T-helper 1 cell treated with Interleukin-12 subunit alpha and Interleukin-12 subunit beta and Interleukin-4 antibody, amounts not matched to agents 30 ng/mL and 1 ng/mL, for 36 hours (primary cell): Measurements from ENCODE around the gene SPPL3. TPM values are rescaled to one million over a fixed set of nuclear protein-coding genes. Genes with fewer than 3 reads are reported as not detected.

ENCODE experiments used
- intact Hi-C: fragments of 100-400 bp; cut with micrococcal nuclease; formaldehyde crosslinking; loops from one replicate; pipeline ENCODE4 v1.15.1; 2024
- total RNA-seq: library from RNA; stranded (reverse); gene quantifications from 2 replicates; pipeline ENCODE4 v1.2.3, GENCODE V29; 2022

The SPPL3 gene
- total RNA-seq, 1 donor from 2014 or later: 32.7 TPM

DNA sequence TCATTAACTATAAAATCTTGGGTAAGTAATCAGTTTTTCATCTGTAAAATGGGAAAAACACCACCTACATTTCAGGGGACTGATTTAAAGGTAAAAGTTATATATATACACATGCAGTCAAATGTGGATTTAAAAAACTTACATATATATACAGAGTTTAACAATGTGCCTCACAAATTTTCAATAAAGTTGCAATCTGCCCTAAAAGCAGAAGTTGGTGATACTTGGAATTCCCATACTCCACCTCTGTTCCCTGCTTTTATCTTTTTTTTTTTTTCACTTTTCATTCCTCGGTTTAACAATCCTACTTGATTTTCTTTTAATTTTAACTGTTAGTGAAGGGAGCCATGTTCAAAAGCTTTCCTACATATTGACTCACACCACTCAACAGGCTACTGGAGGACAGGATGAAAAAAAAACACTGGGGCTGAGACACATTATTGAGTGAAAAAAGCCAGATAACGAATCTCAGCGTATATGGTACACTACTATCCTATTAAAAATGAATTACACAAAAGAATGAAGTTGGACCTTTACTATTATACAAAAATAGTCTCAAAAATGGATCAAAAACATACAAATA is 24.3 kb downstream of the SPPL3 start:
- intact Hi-C loops: no loop called here

DNA sequence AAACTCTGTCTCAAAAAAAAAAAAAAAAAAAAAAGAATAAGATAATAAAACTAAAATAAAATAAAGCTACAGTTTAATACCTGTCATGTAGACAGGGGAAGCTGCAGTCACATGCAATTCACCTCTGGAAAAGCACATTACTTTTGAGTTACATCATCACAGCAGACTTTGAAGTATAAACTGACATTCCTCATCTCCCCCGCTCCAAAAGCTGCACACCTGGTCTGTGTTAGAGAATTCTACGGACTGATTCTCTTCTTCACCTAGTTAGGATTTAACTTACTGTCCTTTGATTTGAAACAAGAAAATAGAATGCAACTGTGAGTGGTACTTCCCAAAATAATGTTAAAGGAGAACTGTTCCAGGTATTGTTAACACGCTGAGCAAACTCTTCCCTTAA is 25.1 kb downstream of the SPPL3 start:
- intact Hi-C loops: no loop called here

DNA sequence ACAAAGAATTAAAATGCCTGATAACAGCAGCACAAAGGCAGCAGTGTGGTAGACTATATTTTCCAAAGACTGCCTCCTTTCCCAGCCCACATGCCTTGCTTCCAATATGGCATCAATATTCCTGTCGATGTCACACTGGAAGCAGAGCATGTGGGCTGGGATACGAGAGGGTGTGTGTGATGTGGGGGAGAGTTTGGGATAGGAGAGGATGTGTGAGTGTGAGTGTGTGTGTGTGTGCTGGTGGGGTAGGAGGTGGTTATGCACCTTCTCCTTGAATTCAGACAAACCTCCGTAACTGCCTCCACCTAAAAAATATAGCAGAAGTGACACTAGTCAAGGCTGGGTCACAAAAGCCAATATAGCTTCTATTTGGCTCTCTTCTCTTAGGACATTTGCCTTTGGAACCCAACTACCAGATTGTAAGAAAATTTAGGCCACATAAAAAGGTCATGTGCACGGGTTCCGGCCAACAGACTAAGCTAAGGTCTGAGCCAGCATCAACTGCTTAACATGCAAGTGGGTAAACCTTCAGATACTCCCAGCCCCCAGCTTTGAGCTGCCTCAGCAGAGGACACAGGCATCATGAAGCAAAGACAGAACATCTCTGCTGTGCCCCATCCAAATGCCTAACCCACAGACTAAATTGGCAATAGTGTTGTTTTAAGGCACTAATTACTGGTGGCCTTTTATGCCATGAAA is 29.5 kb downstream of the SPPL3 start:
- intact Hi-C loops: no loop called here

DNA sequence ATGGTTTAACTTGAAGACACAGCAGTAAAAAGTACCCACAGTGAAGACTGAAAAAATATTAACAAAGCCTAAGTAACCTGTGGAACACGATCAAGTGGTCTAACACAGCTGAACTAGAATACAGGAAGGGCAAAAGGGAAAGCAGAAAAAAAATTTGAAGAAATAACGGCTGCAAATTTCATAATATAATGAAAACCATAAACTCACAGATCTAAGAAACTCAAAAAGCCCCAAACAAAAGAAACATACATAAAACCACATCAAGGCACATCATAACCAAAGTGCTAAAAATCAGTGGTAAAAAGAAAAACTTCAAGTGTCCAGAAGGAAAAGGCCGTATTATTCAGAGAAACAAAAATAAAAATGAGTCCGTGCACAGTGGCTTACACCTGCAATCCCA is 30.9 kb downstream of the SPPL3 start:
- intact Hi-C loops: no loop called here

DNA sequence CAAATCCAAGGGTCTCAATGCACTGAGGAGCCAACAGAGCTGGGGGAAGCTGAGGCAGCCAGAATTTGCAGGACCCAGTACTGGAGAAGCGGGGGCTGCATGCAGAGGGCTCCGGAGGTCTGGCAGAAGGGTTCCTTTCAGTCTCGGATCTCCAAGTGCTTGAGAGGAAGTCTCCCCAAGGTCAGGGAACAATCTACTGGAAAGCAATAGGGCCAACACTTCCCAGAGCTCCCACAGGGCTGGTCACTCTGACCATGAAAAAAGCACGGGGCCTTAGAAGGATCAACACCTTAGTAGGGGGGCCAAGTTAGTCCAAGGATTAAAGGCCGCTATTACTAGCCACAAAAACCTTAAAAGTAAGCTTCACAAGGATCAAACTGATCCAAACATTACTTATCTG is 31.7 kb downstream of the SPPL3 start:
- intact Hi-C loops: no loop called here

DNA sequence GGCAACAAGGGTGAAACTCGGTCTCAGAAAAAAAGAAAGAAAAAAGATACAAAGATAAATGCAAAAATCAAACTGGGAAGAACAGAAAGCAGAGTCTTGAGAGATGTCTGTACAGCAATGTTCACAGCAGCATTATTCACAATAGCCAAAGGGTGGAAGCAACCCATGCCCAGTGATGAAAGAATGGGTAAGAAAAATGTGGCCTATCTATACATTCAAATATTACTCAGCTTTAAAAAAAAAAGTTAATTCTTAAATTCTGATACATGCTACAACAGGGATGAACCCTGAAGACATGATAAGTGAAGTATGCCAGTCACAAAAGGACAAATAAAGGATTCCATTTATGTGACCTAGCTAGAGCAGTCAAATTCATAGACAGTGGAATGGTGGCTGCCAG is 33.7 kb downstream of the SPPL3 start:
- intact Hi-C loops: no loop called here

DNA sequence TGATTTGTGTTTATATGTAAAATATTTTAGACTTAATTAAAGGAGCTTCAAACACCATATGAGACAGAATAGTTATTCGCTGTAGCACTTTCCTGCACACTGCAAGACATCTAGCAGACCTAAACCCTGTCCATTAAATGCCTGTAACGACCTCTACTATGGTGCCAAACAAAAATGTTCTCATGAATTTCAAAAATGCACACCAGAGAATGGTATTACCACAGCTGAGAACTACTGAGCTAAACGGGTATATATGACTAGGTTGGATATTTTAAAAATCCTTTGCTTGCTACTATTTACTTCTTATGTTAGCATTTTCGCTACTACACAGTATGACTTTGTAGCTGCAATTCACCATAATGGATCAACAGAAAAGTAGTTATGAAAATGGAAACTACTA is 34.8 kb downstream of the SPPL3 start:
- intact Hi-C loops: no loop called here

DNA sequence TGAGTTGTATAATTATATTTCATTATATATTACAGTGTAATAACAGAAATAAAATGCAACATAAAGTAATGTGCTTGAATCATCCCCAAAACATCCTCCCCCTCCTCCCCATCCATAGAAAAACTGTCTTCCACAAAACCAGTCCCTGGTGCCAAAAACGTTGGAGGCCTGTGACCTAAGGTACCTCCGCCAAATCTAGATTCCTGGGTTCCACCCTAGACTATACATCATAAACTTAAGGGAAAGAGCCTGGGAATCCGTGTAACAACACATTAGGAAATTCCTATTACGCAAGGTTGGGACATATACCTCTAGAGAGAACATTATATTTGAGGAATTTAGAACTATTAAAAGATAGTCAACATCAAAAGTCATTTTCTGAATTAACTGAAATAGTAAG is 38.0 kb downstream of the SPPL3 start:
- intact Hi-C loops: no loop called here

DNA sequence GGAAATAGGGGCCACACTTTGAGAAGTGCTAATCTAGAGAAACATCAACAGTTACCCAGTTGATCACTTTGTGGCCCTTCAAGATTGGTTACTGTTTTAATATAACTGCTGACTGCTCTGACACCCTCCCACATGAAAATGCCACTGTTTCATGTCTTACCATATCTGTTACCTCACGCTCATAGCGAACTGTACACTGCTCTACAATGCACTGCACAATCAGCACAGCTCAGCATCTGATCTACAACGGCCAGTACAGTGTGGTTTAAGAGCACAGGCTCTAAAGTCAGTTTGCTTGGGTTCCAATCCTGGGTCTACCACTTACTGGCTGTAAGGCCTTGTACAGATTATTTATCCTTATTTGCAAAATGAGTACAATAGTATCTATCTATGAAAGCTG is 39.1 kb downstream of the SPPL3 start:
- intact Hi-C loops: no loop called here

DNA sequence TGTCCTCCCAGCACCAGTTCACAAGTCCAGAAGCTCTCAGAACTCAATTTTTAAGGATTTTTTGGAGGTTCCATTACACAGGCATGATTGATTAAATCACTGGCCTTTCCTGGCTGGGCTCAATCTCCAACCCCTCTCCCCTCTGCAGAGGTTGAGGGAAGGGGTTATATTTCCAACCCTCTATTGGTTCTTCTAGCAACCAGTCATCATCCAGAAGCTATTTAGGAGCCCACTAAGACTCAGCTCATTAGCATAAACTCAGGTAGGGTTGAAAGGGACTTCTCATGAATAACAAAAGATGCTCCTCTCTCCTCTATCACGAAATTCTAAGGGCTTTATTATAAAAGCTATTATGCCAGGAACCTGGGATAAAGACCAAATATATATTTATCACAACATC is 41.5 kb downstream of the SPPL3 start:
- intact Hi-C loops: no loop called here

DNA sequence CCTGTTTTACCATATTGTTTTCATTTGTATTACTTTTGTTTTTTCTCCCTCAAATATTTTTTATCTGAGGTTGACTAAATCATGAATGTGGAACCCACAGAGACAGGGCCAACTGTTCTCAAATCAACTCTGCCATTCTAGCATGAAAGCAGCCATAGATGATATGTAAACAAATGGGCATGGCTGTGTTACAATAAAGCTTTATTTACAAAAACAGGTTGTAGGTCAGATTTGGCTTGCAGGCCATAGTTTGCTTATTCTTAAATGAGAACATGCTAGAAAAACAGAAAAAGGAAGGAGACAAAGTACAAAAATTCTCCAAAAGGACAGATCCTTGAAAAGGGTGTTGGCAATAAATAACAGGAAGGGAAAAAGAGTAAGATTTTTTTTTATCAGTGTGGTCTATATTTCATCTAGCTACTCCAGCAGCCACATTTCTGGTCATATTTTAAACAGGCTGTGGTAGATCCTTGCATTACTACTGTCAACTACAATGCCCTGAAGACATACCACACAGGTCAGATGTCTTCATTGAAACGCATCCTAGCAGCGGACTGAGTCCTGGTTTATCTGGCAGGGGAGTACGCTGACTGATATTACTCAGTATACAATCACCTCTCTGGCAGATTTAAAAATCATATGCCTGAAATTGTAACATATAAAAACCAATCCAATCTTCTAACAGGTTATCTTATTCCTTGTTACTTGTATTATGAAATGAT is 42.9 kb downstream of the SPPL3 start:
- intact Hi-C loops: no loop called here

DNA sequence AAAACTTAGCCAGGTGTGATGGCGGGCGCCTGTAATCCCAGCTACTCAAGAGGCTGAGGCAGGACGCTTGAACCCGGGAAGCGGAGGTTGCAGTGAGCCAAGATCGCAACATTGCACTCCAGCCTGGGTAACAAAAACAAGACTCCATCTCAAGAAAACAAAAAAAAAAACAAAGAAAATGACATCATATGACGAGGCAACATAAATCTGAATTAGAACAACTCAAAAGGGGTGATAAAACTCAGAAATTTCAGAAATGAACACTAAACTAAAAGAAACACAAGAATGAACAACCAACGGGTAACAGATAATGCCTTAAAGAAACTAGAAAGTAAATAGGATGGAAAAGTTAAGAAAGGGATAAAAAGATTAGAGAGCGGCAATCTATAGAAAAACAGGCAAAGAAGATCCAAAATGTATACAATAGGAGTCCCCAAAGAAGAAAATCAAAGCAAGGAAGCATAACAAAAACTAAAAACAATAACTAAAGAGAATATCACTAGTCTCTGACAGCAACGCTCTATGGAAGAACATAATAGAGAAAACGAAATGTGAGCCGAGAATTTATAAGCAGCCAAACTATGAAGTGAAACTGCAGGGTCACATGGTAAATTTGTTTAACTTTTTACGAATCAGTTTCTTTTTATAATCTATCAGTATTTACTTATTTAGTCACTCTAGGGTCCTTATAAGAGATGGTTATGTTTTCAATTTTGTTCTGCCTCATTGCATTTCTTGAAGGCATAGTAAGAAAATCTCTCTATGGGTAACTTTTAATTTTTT is 45.7 kb downstream of the SPPL3 start:
- intact Hi-C loops: no loop called here

DNA sequence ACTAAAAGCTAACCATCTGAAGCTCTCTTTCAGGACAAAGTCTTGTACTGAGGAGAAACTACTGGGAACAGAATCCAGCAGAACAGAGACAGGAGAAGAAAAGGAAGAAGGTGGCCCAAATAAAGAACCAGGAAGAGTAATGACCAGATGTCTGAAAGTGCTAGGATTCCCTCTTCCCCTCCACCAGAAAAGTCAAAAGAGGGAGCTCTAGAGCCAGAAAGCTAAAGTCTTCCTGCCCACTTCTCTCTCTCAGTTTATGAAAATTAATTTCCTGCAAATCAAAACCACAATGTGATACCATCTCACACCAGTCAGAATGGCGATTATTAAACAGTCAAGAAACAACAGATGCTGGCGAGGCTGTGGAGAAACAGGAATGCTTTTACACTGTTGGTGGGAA is 47.2 kb downstream of the SPPL3 start:
- intact Hi-C loops: loop anchor here (1.0 kb wide), 1 partner anchor 114 kb away; no protein-coding TSS in a partner anchor

DNA sequence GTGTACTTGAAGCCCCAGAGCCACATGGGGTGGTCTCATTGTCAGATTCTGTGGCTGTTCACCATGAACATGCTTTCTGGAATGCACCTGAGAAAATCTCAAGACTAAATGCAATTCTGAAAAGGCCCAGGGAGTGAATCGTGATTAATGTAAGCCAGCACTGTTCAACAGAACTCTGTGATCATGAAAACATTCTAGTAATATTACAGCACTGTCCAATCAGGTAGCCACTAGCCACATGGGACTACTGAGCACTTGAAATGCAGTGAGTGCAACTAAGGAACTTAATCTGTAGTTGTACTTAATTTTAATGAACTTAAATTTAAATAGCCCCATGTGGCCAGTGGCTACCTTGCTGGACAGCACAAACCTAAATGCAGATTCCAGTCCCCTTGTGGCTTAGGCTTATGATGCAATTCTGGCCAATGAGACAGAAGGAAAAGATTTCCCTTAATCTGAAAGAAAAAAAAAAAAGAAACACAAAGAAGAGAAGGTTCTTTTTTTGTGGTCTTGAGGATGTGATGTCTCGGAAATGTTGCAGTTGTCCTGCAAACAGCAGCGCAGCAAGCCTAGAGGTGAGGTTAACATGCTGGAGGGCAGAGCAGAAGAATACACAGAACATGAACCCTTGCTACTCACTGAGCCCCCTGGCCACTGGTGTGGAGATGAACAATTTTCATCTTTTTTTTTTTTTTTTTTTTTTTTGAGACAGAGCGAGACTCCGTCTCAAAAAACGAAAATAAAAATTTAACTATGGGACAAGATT is 48.2 kb downstream of the SPPL3 start:
- intact Hi-C loops: loop anchor here (1.0 kb wide), 1 partner anchor 115 kb away; no protein-coding TSS in a partner anchor

DNA sequence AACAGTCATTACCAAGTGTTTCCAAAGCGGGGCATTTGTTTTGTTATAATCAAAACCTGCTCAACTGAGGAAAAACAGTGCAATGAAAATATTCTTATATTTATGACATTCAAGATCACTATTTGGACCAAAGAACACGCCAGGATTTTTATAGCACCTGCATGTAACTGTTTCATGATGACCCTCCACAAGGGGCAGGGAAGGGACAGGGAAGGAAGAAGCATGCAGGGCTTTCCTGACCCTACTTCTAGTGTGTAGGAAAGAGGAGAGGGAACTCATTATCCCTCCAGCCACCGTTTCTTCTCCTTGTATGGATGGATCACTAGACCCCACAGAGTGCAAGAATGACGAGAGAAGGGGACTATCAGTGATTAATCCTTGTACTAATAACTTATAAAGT is 49.4 kb downstream of the SPPL3 start:
- intact Hi-C loops: no loop called here

DNA sequence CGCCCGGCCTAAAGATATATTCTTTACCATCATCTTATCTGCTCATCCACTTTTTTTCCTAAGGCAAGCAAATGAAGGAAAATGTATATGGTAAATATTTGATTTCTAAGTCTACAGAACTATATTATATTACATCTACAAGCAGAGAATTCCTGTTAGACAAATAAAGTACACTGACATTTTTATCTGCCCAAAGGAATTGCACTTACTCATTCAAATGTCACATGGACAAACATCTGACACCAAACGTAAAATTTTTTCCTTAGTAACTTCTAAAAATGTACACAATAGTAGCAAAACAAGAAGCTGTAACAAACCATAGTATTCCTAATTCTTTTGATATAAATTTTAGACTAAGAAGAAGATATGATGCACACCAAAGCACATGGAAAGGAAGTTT is 51.0 kb downstream of the SPPL3 start:
- intact Hi-C loops: no loop called here

DNA sequence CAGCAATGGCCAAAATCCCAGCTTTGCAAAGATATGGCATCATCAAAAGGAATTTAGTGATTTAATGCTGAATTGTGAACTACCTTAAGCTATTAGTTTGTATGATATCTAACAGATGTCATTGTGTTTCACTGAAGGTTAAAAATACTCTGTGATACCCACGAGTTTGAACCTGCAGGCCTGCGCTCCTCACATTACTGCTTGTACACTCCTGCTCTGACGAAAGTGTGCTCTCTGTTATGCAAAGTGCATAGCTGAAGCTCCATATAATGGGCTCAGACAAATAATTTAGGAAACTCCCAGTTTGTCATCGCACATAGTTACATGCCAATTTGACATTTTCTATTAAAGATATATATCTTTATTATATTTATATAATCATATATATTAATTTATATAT is 52.2 kb downstream of the SPPL3 start:
- intact Hi-C loops: no loop called here

DNA sequence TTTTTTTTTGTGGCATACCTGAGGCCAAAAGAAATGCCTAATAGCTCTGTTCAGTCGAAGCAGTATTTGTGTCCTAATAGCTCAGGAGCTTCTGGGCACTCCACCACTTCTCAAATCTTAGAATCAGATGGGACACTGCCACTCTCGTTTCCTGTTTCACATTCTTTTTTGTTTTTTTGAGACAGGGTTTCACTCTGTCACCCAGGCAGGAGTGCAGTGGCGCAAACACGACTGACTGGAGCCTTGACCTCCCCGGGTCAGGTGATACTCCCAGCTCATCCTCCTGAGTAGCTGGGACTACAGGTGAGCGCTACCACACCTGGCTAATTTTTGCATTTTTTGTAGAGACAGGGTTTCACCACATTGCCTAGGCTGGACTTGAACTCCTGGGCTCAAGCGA is 52.7 kb downstream of the SPPL3 start:
- intact Hi-C loops: no loop called here

DNA sequence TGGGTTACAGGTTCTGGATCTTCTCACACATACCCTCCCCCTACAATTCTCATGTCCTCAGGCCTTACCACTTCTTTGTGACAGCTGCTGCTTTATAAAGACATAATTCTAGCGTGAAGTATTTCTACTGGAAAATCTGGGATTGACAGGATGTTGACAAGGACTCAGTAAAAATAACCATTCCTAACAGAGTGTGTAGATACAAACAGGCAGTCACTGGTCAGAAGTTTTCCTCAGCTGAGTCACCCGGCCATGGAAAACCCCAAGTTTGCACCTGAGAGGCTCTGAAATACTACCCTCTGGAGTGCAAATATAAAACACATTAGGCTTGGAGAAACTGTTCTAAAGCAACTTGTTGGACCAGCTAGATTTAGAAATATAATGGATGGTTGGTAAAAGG is 54.4 kb downstream of the SPPL3 start:
- intact Hi-C loops: no loop called here

DNA sequence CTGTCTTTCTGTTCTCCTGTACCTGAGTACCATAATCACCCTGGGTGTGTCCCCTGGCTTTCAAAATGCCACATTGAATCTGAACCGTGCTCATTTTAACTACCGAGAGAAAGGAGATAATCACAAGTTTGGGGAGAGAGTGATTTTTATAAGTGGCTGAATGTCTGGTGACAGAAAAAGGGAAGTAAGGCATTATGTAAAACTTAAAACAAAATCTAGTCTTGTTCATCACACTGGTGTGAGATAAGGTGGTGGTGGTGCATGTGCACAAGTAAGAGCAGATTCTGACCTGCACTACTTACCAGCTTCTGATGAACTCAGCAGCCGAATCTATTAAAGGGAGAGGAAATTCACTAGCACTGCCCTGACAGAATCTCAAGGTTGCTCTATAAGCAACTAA is 56.3 kb downstream of the SPPL3 start:
- intact Hi-C loops: no loop called here

DNA sequence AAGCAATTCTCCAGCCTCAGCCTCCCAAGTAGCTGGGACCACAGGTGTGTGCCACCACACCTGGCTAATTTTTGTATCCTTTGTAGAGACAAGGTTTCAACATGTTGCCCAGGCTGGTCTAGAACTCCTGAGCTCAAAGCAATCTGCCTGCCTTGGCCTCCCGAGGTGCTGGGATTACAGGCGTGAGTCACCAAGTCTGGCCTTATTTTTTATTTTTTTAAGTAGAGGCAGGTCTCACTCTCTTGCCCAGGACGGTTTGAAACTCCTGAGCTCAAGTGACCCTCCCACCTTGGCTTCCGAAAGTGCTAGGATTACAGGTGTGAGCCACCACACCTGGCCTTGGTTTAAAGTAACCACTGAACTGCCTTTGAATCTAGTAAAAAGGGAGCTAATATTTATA is 56.8 kb downstream of the SPPL3 start:
- intact Hi-C loops: no loop called here
